OCI-LY1 (cell line): Measurements from ENCODE around the gene SERPINA4.

Experiments
- EZH2 ChIP-seq: fragments of 200-600 bp; sonication (generic), shearing (Covaris generic); IDR thresholded peaks from 2 replicates; pipeline ENCODE4 v1.8.0; 2017; ENCODE audit warnings: borderline replicate concordance, mixed run types, mild to moderate bottlenecking, antibody characterized with exemption, low read length, moderate library complexity, mixed read lengths
- TF ChIP-seq, protein P1 (sequence below): fragments of 200-600 bp; sonication (generic), shearing (Covaris generic); IDR thresholded peaks from 2 replicates; pipeline ENCODE4 v1.5.1; 2017; ENCODE audit warnings: mild to moderate bottlenecking, antibody characterized with exemption, low read length, moderate library complexity, mixed read lengths

DNA sequence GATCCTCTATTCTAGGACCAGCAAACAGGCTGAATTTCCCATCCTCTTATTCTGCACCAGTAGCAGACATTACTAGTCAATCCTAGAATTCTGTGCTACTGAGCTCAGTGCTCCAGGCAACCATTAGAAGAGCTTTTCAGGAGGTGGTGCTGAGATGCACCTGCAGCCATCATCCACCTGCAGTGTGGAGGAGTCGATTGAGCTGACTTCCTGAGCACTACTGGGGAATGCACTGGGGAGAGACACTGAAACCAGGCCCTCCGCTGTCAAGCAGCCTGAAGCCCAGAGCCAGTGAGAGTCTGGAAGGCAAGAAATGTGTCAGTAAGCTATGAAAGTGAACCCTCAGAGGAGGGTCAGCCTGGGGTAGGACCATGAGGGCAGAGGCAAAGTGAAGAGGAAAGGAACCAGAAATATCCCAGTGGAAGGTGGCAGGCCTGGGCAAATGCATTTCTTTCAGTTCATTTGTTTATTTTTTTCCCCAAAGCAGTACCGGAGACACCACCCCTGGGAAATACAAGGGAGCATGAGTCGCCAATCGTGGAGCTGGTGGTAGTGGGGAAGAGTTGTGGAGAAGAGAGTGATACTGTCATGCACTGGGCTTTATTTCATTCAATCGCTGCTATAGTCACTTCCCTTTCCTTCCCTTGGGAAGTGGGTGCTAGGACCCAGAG is 23.0 kb upstream of the SERPINA4 start:
- TF ChIP-seq, protein P1, sequence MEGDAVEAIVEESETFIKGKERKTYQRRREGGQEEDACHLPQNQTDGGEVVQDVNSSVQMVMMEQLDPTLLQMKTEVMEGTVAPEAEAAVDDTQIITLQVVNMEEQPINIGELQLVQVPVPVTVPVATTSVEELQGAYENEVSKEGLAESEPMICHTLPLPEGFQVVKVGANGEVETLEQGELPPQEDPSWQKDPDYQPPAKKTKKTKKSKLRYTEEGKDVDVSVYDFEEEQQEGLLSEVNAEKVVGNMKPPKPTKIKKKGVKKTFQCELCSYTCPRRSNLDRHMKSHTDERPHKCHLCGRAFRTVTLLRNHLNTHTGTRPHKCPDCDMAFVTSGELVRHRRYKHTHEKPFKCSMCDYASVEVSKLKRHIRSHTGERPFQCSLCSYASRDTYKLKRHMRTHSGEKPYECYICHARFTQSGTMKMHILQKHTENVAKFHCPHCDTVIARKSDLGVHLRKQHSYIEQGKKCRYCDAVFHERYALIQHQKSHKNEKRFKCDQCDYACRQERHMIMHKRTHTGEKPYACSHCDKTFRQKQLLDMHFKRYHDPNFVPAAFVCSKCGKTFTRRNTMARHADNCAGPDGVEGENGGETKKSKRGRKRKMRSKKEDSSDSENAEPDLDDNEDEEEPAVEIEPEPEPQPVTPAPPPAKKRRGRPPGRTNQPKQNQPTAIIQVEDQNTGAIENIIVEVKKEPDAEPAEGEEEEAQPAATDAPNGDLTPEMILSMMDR, result no peak
- TF ChIP-seq EZH2, result no peak
